ENCODE measurements around the gene JAG2.

The JAG2 gene

GRCh38 chr14:105149146-105149781, 19.3 kb downstream of the JAG2 start:
- no peak for DNase-seq

- DNase-seq, result no peak
Observed at GRCh38 chr14:105148604-105149145, 19.9 kb downstream of the JAG2 start.

DNA sequence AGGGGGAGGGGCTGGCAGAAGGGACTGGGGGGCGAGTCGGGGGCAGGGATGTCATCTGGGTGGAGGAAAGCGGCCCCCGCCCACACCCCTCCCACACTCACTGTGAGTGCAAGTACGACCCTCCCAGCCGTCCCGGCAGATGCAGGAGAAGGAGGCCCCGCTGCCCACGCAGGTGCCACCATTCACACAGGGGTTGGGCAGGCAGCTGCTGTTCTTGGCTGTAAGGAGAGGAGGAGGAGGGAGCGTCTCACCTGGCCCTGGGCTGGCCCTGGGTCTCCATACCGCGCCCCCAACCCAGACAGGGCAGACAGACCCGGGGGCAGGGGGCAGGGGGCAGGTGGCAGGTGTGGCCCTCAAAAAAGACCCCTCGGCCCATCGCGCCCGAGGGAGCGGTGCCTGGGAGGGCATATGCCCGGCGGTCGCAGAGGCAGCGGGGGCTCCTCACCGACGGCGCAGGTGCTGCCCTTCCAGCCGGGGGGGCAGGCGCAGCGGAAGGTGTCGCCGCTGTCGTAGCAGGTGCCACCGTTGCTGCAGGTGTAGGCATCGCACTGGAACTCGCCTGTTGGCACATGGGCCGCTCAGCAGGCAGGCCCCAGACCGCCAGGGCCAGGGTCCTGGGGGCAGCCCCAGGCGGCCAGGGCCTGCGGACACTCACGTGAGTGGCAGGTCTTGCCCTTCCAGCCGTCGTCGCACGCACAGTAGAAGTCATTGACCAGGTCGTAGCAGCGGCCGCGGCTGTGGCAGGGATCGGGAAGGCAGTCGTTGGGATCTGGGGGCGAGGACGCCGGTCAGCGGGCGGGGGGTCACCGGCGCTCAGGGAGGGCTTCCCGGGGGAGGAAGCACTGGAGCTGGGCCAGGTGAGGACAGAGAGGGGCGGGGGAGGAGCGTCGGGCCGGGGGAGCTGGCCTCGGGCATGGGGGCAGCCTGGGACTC, 20.6 kb downstream of the JAG2 start:
- no peak for DNase-seq

- no peak for DNase-seq
Observed at GRCh38 chr14:105146976-105147635, 21.5 kb downstream of the JAG2 start.

DNA sequence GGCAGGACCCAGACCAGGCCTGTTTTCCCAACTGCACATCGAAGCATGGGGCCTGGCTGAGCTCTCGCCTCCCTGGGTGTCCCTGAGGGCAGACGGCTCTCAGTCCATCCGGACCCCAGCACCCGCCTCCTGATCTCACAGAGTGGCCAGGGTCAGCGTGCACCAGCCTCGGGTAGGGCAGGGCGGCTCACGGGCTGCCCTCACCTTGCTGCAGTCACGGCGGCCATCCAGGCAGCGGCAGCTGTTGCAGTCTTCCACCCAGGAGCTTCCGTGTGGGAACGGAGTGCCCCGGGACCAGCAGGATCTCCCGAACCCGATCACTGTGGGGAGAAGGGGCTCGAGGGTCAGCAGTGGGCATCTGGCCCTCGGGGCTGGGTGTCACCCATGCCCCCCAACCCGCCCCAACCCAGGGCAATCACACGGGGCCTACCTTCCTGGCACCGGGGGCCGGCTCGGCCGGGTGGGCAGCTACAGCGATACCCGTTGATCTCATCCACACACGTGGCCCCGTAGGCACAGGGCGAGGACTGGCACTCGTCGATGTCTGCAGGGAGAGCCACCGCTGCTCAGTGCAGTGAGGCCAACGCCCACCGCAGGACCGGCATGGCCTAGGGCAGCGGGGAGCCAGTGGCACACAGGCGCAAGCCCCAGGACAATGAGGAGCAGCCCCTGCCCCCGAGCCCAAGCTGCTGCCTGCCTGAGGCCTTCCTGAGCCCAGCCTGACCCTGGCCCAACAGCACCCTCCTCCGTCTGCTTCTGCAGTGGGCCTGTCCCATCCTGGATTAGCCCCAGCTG, 22.2 kb downstream of the JAG2 start:
- no peak for DNase-seq

- DNase-seq, result no peak
Observed at GRCh38 chr14:105145381-105146180, 23.0 kb downstream of the JAG2 start.

- no peak for DNase-seq
Observed at GRCh38 chr14:105144666-105145380, 23.8 kb downstream of the JAG2 start.

GRCh38 chr14:105144026-105144665, 24.4 kb downstream of the JAG2 start:
- DNase-seq, result no peak

- DNase-seq, result no peak
Observed at GRCh38 chr14:105143451-105144025, 25.0 kb downstream of the JAG2 start.

- DNase-seq, result no peak
Observed at GRCh38 chr14:105142651-105143450, 25.7 kb downstream of the JAG2 start.

- DNase-seq, result no peak
Observed at GRCh38 chr14:105141486-105142281, 26.9 kb downstream of the JAG2 start.

- DNase-seq, result no peak
Observed at GRCh38 chr14:105141026-105141425, 27.6 kb downstream of the JAG2 start.

- no peak for DNase-seq
Observed at GRCh38 chr14:105140581-105140980, 28.0 kb downstream of the JAG2 start.

DNA sequence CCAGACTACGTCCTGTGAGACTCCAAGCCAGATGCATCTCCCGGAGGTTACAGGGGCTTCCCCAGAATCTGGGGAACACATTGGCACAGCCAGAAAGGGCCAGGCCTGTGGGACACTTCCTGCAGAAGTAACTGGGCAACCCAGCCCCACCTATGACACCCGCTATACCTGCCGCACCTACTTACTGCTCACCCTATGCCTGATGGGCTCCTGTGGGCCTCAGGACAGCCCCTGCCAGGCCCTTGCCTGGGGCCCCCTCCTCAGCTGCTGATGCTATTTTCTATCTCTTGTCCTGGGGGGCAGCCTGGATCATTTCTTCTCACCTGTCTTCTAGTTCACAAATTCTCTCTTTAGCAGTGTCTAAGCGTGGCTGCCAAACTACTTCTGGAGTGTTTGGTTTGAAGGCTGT, 28.7 kb downstream of the JAG2 start:
- DNase-seq, result no peak

DNA sequence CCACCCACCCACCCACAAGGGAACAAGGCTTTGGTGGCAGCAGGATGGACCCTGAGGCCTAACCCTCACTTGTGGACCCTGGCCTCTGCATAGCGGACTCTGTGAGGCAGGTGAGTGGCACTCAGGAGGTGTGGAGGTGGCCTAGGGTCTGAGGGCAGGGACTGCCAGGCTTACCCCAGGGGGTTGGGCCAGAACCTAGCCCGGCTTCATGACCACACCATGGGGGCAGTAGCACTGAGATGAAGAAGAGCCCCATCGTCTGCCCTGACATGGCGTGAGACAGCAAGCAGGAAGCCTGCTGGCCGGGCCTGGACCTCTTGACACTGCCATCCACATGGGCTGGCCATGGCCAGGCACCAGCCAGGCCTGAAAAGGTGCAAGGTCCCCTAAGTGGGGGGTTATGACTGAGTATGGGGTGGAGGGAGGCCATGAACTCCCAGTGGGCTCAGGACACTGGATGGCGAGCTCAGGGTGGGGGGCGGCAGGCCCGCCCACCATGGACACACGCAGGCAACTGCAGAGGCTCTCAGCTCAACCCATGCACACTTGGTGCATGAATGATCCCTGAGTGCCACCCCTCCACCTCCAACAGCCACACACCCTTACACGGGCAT, 29.3 kb downstream of the JAG2 start:
- DNase-seq, result no peak

- DNase-seq, result no peak
Observed at GRCh38 chr14:105138551-105139111, 29.9 kb downstream of the JAG2 start.

GRCh38 chr14:105138021-105138541, 30.5 kb downstream of the JAG2 start:
- DNase-seq, result no peak
